ENCODE measurements around the gene LRRC74B.

Gene LRRC74B

DNA sequence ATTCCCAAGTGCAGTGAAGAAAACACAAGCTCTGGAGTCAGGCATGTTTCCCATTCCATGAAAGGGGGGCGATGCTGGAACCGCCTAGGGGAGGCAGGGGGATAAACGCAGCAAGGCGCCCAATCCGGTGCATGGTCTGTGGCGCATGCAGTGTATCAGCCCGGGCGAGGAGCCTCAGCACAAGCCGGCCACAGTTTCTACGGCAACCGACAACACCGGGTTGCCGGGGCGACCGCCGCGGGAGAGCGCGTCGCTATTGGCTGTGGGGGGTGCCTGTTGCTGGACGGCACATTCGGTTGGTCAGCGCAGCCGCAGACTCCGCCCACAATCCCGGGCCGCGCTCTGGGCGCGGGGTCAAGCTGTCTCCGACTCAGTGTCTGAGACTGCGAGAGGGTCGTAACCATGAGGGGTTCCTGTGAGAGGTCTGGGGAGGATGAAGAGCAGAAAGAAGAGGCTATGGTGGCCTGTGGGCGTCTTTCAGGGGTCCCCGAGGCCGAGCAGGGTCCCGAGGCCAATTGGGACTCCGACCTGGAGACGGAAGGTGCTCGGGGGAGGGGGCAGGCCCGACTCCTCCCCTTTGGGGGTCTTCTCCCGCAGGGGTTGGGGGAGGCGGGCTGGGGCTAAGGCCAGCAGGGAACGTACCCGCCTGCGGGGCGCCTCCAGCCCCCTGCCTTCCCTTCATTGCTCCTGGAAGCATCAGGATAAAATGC lies at the start of gene LRRC74B:
LRRC74B (plus strand) TSS at position 362 of the 710 bp plus-strand sequence; CDS start at position 403, 41 bp downstream.
- in situ Hi-C loops (cut with MboI; ENCODE audit: low sequenced_read_pairs): no loop called here

DNA sequence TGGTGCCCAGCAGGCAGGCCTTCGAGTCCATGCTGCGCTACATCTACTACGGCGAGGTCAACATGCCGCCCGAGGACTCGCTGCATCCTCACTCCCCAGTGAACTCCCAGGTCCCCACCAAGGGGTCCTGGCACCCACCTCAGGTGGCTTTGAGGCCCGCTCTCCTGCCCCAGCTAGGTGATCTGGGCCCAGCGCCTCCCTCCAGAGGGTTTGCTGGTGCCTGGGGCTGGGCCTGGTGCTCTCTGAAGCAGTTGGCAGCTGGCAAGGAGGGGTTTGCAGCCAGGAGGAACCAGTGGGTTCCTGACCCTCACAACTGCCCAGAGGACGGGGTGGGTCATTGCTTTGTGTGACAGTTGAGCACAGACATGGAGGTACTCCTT lies 49.7 kb upstream of the LRRC74B start:
- in situ Hi-C loops (cut with MboI; ENCODE audit: low sequenced_read_pairs): loop anchor here (25.0 kb wide), 1 partner anchor 641 kb away; the partner anchor contains the start of genes CCDC116, SDF2L1 and YDJC

DNA sequence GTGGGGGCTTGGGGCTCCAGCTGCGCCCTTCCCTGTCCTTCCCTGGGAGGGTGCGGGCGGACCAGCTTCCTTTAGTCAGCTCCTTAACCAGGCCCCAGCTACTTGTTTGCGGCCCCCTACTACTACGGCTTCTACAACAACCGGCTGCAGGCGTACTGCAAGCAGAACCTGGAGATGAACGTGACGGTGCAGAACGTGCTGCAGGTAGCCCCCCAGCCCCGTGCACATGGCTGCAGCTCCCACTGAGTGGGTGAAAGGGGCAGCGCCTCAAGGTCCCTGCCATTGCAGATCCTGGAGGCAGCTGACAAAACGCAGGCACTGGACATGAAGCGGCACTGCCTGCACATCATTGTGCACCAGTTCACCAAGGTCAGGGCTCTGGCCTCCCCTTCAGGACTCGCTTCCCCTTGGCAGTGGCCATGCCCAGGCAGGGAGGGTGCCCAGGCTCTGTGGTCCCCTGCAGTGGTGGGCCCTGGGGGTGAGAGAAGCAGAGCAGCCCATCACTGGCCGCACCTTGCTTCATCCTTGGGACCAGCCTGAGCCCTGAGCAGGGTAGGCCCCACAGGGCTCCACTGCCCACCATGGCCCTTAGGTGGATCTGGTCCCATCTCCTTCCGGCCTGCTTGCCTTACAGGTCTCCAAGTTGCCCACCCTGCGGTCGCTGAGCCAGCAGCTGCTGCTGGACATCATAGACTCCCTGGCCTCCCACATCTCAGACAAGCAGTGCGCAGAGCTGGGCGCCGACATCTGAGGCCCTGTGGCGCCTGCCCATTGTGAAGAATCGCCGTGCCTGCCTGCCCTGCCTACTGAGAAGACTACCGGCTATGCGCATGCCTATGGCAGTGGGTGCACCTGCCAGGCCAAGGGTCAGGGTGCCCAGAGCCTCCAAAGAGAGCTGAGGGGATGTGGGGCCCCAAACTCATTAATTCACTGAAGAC lies 48.9 kb upstream of the LRRC74B start:
- in situ Hi-C loops (cut with MboI; ENCODE audit: low sequenced_read_pairs): loop anchor here (25.0 kb wide), 1 partner anchor 640 kb away; the partner anchor contains the start of genes CCDC116, SDF2L1 and YDJC

DNA sequence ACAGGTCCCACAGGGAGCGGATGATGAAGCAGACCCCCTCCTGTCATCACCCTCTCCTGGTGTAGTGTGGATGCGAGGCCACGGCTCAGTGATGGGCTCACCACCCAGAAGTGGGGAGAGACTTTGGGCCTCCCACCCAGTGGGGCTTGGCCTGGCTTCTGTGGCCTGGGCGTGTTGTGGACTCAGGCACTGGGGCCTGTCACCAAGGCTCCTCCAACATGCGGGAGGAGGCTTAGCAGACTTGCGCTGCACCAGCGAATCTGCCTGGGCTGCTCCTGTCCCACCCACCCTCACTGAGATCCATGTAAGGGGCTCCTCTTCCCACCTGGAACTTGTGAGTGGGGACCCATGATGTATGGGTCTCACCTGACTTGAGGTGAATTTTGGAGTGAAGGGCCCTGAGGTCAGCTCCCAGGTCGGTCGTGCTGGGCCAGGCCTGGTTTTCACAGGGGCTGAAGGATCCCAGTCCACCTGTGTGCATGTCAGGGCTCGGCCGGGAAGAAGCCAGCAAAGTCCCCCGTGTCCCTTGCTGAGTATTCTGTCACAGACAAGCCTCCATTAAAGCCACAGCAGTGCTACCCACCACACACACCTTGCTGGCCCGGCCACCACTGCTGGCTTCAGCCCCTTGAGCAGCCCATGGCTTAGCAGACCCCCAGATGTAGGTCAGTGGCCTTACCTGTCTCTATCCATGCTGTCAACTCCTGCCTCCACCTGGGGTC lies 48.0 kb upstream of the LRRC74B start:
- in situ Hi-C loops (cut with MboI; ENCODE audit: low sequenced_read_pairs): loop anchor here (25.0 kb wide), 1 partner anchor 640 kb away; the partner anchor contains the start of genes CCDC116, SDF2L1 and YDJC

DNA sequence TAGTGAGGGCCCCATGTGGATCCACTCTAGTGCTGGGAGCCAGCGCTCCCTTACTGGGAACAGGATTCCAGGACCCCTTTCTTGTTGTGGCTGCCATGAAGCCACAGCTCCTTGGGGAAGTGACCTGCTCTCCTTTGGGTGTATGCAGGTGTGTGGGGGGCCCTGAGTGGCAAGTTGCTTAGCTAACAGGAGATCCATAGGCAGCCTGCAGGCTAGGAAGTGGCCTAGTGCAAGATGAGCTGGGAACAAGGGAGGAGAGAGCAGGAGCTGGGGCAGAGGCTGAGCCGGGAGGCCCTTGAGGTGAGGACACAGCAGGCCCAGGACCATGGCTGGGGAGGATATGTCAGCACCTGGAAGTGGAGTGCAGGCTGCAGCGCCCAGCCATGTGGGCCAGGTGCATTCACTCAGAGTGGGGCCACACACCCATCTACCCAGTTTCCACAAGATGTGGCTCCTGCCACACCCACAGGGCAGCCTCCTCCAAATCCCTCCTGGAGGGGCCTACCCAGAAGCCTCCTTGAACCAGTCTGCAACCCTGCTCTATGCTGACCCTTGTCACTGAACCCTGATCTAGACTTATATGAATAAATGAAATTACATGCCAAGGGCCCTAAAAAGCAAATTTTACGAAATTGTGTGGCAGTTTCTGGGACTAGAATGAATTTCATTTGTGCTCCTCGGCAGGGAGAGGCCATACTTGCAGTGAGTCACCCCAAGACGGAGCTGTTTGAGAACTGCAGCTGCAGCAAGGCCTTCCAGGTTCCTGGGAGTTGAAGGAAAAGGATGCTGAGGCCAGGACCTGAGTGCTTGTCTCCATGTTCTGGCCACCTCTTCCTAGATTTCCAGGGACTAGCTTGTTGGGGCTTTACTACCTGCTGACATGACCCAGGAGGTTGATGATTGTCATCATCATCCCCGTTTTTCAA lies 47.1 kb upstream of the LRRC74B start:
- in situ Hi-C loops (cut with MboI; ENCODE audit: low sequenced_read_pairs): loop anchor here (25.0 kb wide), 1 partner anchor 639 kb away; the partner anchor contains the start of genes CCDC116, SDF2L1 and YDJC

DNA sequence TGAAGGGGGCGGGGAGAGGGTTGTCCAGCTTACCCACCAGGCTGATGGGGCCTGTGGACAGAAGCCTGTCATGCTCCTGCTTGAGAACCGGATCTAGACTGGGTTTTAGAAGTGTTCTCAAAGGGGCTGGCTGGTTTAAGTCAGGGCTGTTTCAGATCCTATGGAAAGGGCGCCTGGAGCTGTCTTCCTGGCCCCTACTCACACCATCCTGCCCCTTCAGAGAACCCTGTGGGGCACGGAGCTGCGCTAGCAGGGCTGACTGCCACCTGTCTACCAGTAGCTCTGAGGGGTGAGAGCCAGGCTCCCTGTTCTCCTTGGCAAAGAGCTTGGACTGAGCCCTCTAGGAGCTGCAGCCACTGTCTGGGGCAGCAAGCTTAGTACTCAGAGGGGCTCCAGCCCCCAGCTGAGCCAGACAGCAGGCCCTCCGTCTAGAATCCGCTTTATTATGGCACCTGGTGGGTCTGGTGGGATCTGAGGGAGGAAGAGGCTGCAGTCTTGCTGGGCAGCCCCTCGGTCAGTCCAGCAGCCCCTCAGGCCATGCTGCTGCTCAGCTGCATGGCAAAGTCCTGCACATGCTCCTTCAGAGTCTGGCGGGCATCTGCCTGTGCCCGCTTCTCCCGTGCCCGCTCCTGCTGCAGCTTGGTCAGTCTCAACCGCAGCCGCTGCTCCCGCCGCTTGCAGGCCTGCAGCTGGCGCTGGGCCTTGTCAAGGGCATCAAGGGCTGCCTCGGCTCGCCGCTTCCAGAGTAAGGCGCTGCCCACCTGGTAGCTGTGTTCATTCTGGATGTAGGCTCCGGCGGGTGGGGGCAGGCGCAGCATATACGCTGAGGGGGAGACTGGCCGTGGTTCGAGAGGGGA lies 46.2 kb upstream of the LRRC74B start:
- in situ Hi-C loops (cut with MboI; ENCODE audit: low sequenced_read_pairs): loop anchor here (10.0 to 25.0 kb wide), 2 partner anchors 55 to 638 kb away; partner anchors contain the start of genes CCDC116, SDF2L1 and YDJC

DNA sequence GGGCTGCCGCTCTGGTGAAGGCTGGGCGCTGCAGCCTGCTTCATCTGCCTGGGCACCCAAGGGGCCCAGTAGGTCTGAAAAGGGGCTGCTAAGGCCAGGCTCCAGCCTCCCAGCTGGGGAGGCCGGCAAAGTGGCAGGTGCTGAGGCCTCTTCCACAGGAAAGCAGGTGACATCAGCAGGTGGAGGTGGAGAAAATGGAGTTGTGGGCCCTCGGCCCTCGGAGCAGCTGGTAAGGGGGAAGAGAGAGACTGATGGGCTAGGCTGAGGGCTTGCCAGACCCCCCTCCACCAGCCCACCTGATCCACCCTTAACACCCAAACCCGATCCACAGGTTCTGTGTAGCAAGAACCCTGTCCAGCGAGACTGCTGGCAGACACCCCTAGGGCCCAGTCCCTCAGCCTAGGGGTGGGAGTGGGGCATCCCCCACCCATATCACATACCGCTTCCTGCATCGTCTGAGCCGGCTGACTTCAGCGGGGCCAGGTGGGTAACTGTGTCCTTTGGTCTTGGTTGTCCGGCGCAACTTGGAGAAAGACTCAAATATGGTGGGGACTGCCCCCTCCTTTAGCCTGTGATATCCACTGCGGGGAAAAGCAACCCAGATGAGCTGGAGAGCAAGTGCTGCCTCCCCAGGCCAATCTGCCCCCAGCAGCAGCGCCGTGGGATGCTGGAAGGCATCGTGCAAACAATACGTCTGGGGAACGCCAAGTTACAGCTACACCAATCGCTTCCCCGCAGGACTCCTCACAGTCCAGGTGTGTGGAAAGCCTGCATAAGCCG lies 45.3 kb upstream of the LRRC74B start:
- in situ Hi-C loops (cut with MboI; ENCODE audit: low sequenced_read_pairs): loop anchor here (10.0 kb wide), 1 partner anchor 54 kb away; no protein-coding TSS in a partner anchor

GRCh38 chr22:21000987-21001600 lies 44.7 kb upstream of the LRRC74B start:
- in situ Hi-C loops (cut with MboI; ENCODE audit: low sequenced_read_pairs): loop anchor here (10.0 kb wide), 1 partner anchor 54 kb away; no protein-coding TSS in a partner anchor

DNA sequence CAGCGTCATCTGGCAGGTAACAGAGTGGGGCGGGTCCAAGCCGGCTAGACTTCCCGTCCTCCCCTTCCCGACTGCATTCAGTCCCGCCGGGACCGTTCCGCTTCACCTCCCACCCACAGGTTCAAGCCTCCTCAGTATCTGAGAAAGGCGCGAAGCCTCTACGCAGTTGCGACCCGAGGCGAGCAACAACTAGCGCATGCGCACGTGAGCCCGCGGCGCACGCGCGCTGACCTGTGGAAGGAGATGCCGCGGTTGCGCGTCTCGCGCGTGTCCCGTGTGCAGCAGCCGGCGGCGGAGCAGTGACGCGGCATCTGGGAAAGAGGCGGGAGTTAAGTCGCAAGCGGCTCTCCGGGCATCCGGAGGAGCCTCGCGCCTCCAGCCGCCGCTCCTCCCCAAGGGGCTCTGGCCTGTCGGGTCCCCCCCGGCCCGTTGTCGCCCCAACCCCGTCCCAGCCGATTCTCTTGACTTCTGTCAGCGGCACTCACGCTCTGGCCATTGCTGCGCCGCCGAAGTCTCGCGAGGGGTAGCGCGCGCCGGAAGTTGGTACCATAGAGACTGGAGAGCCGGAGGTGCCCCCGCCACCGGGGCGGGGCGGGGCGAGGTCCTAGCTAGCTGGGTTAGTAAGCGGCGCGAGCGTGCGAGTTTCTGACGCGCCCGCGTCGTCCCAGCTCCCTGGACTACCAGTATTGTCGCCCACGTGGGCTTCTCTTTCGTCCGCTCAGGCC lies 44.0 kb upstream of the LRRC74B start, which contains the start of gene THAP7:
THAP7 (minus strand) TSS at position 518 of the 725 bp plus-strand sequence; CDS start at position 311, 207 bp downstream.
- in situ Hi-C loops (cut with MboI; ENCODE audit: low sequenced_read_pairs): loop anchor here (10.0 kb wide), 1 partner anchor 53 kb away; no protein-coding TSS in a partner anchor

DNA sequence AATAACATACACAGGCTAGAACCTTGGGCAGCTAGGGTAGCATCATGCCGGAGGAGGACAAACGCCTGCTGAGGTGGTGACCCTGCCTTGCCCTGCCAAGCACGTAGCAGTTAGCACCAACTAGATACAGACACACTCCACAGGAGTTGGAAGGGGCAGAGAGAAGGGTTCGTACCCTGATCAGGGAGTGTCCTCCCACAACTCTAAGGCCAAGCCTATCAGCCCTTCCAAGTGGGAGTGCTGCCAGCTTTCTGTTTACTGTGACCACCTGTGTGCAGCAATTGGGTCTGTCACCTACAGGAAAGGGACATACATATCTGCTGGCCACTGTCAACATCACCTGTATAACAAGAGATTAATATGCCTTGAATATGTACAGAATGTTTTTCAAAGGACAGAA lies 42.0 kb upstream of the LRRC74B start:
- in situ Hi-C loops (cut with MboI; ENCODE audit: low sequenced_read_pairs): loop anchor here (10.0 kb wide), 1 partner anchor 51 kb away; no protein-coding TSS in a partner anchor

DNA sequence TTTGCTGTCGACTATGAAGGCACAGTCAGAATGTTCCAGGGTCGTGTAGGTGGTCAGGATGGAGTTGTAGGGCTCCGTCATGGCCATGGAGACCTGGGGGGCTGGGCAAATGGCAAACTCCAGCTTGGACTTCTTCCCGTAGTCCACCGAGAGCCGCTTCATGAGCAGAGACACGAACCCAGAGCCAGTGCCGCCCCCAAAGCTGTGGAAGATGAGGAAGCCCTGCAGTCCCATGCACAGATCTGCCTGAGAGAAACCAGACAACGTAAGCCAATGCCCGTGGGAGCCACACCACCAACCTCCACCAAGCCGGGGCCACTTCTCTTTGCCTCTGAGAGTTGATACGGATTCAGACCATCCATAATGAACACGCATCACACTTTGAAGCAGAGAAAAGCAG lies 36.5 kb upstream of the LRRC74B start:
- in situ Hi-C loops (cut with MboI; ENCODE audit: low sequenced_read_pairs): loop anchor here (10.0 kb wide), 1 partner anchor 46 kb away; no protein-coding TSS in a partner anchor

GRCh38 chr22:21009638-21010425 lies 35.9 kb upstream of the LRRC74B start:
- in situ Hi-C loops (cut with MboI; ENCODE audit: low sequenced_read_pairs): loop anchor here (10.0 kb wide), 1 partner anchor 45 kb away; no protein-coding TSS in a partner anchor

- in situ Hi-C loops (cut with MboI; ENCODE audit: low sequenced_read_pairs): no loop called here
Observed at GRCh38 chr22:21010426-21011113, 35.2 kb upstream of the LRRC74B start.

GRCh38 chr22:21012446-21013407 lies 33.0 kb upstream of the LRRC74B start:
- in situ Hi-C loops (cut with MboI; ENCODE audit: low sequenced_read_pairs): no loop called here

Measured in HL-60/S4 treated with retinoic acid at 250 ng/mL for 4 days and 3 days (cell line).